ENCODE data around the gene DCUN1D2.

GRCh38 chr13:113475911-113476310 is 14.6 kb downstream of the DCUN1D2 start:
- TF ChIP-seq CTCF (conservative IDR thresholded peaks at IDR 0.05; ENCODE audit: low read length) (no peak), EZH2phosphoT487 (IDR thresholded peaks at IDR 0.05; ENCODE audit: borderline replicate concordance, low read depth, low read length) (no peak)
